IPS-18c (cell line): ENCODE results near the gene ID2.

ENCODE experiments used
- H3K4me3 ChIP-seq: 2 replicates; pipeline ENCODE4 v1.7.0; 2013; ENCODE audit warnings: low read depth, mild to moderate bottlenecking, low read length, moderate library complexity; ENCODE audit not compliant: insufficient read depth
- H3K9me3 ChIP-seq: one replicate; pipeline ENCODE4 v1.6.1; 2013; ENCODE audit warnings: mild to moderate bottlenecking, low read length, moderate library complexity; ENCODE audit not compliant: control insufficient read depth, insufficient read depth

ID2 gene

DNA sequence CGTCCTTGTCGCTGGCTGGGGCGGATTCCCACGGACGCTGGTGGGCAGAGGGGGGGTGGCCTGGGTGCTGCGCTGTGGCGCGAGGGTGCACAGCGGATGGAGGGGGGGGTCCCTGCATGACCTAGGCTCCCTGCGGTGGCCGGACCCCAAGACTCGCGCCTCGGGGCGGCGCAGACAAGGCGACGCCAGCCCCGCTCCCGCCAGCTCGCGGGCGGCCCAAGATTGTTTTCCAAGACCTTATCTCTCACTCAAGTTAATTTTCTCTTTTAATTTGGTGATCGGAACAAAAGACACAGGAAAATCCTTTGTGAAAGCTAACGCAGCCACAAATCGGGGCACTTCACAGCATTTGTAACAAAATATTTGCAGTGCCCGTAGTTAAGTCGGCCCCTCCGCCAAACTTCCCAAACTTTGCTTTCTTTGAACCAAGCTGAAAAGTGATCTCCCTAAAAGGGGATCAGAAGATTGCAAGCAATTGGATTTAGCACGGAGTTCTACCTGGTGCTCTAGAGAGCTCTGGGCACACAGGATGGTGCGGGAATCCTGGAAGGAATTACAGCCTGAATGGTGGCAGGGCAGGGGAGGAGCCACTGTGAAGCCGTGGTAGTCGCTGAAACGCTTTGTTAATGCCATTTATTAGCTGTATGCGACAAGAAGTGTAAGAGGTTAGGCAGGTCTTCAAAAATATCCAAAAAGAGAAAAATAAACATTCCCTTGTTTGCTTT lies 4.8 kb upstream of the ID2 start:
- peak overlapping the region; percentile 57 for H3K4me3 ChIP-seq
- H3K9me3 ChIP-seq: peaks cover 4% of the 10 kb centered on the region

DNA sequence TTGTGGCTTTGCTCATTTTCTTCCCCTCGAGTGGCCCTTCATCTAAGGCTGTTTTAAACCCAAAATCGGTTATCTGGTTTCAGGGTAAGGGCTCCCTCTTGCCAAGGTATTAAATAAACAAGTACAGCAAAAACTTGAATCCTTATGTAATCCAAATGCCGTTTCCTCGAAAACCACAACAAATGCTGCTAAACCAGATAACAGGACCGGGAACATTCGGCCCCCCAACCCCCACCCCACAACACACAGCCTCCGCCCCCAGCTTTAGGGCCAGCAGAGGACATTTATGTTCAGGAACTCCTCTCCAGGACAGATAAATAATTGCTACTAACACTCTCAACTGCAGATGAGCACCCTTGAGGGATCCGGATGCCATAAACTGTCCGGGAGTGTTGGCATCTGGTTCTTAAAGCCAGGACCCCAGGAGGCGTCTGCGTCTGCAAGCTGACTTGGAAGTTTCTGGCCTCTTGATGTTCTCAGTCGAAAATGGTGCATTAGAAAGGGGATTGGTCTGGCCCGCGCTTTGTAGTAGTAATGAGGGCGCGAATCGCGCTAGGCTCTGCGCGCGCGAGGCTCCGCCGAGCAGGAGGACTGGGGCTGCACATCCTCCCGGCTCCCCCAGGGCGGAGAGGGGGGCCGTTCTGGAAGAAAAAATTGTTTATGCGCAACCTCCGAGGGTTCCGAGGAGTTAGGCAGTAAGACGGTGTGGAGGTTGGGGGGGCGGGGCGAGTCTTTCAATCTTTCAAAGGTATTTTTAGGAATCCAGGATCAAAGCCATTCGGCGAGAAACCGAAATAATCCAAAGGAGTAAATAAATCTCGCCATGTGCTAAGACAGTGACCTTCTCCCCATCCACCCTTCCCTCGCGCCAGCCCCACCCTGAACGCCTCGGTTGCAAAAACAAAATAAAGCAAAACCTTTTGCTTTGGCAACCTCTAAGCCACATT lies 3.9 kb upstream of the ID2 start:
- peaks cover 4% of the 10 kb centered on the region for H3K9me3 ChIP-seq
- peak overlapping the region; percentile 57 for H3K4me3 ChIP-seq

GRCh38 chr2:8678731-8679566 lies 2.9 kb upstream of the ID2 start:
- H3K4me3 ChIP-seq: peak overlapping the region; percentile 58
- H3K9me3 ChIP-seq: peaks cover 4% of the 10 kb centered on the region

DNA sequence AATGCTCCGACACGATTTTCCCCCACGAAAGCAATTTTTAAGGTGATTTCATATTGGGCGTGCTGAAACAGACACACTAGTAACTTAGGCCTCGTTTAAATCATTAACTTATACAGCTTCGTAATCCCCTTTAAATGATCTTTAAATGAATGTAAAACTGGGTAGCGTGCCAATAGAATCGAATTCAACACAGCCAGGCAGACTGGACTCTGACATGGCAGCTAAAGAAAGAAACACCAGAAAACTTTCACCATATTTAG lies 2.4 kb upstream of the ID2 start:
- Histone ChIP-seq H3K4me3 (peak overlapping the region; percentile 58), H3K9me3 (peaks cover 4% of the 10 kb centered on the region)

DNA sequence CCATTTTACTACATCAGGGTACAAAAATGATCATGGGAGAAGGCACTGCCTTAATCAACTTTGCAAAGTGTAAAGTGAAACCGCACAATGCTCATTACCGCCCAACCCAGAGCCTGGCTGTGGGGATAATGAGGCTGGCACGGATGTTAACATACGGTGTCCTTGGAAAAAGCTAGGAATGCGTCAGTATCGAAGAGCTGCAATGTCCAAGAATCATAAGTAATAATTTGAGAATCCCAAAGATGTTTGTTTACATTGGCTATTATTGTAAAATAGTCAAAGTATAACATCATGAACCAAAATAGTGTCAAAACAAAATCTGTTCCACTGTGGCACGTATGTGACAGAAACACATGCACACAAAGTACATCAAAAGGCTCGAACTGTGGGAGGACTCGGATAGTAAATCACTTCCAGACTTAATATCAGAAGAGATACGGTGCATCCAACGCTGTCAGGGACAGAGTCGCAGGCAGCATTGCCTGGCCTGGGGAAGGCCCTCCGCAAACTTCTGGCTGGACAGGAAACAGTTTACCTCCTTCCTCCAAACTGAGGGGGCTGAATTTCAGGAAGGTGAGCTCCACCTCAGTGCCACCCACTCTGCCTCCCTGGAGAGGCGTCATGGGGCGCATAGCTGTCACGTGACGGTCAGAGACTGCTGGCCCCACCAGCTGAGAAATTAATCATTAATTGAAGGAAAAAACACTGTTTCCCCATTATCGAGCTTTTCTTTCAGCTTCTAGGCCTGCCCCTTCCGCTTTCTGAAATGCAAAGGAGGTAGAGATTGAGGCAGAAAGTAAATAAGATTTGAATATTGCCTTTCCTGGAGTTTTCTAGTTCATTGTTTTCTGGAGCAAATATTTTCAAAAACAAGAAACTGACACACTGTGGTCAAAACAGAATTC lies 1.8 kb upstream of the ID2 start:
- peak overlapping the region; percentile 58; the same call in 1 of the 2 replicates for H3K4me3 ChIP-seq
- peaks cover under 1% of the 10 kb centered on the region for H3K9me3 ChIP-seq

DNA sequence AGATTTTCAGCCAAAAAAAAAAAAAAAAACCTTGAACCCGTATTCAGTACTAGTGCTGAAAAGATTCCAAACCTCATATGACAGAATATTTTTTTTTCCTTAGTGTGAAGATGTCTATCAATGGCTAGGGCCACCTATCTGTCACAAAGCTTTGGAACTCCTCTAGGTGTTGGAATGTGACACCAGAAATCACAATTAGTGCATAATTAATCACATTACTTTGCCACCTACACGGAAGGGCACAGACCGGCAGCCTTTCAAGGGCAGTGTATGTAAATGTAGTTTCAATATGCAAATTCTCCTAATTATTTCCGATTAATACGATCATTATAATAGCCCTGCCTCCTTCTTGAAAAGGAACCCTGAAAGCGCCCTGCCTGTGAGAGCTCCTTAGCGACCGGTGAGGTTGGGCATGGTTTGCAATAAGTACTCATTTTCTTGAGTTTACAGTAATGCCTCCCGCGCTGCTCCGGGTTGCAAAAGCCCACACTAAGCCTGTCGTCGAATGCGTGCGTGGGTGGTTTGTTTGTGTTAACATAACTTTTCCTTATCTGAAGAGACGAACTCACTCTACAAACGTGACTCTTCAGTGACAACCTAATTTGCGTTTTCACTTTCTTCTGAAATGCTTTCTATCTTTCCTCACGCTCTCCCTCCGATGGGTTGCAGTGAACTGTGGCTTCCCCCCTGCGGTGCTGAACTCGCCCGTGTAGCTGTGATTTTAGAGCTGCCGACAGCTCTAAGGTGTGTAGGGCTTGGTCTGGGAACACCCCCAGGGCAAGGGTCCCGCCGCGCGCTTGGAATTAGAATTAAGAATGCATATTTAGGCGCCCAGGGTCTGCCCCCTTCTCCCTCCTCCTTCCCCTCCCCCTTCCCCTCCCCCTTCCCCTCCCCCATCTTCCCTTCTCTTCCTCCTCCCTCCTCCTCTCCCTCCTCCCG lies 765 bp upstream of the ID2 start:
- Histone ChIP-seq H3K4me3 (peak overlapping the region; percentile 60), H3K9me3 (no peaks in the 10 kb centered on the region)

GRCh38 chr2:8682719-8683667 lies 1.1 kb downstream of the ID2 start:
- peak overlapping the region; percentile 90 for H3K4me3 ChIP-seq
- H3K9me3 ChIP-seq: no peaks in the 10 kb centered on the region

- Histone ChIP-seq H3K4me3 (peak overlapping the region; percentile 66; the same call in 1 of the 2 replicates), H3K9me3 (no peaks in the 10 kb centered on the region)
These were observed 2.7 kb downstream of the ID2 start for GRCh38 chr2:8684540-8684877.

DNA sequence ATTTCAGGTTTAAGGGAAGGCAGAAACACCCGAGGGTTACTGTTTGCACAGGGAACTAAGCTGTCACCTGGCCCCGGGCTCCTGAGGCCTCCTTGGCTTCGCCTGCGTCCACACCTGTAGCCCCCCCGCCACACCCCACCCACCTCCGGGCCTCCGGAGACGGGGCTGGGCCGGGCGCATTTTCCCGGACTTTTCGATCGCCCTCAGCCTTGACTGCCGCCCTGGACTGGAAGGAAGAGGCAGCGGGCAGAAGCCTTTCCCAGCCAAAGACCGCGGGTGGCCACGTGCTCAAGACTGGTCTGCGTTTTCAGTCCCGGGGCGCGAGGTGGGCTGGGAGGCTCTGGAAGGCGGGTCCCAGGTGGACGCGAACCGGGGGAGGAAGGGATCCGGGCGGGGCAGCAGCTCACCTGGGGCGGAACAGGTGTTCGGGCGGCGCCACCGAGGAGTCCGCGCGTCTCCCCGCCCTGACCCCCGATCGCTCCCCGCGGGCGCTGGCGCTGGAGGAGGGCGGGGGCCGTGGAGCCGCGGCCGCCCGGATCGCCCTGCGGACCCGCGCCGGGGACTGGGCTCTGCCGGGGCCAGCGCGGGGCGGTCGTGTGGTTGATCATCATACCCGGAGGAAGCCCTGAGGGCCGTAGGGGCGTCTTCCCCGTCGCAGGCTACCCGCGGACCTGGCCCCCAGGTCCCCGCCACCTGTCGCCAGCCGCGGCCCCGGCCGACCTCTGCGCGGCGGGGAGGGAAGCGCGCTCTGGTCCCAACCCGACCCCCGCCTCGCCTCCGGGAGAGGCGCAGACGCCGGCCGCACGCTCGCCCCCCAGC lies 3.2 kb downstream of the ID2 start:
- Histone ChIP-seq H3K9me3 (no peaks in the 10 kb centered on the region), H3K4me3 (peak overlapping the region; percentile 66)

- peak overlapping the region; percentile 66; the same call in 1 of the 2 replicates for H3K4me3 ChIP-seq
These were observed 4.0 kb downstream of the ID2 start for GRCh38 chr2:8685697-8686358.

GRCh38 chr2:8691859-8692437 lies 10.1 kb downstream of the ID2 start:
- Histone ChIP-seq H3K4me3 (no peak overlapping the region), H3K9me3 (no peaks in the 10 kb centered on the region)

More at GRCh38 chr2:8685697-8686358, 4.0 kb downstream of the ID2 start:
- H3K9me3 ChIP-seq: no peaks in the 10 kb centered on the region

- Histone ChIP-seq H3K9me3 (no peaks in the 10 kb centered on the region), H3K4me3 (no peak overlapping the region)
These were observed 10.9 kb downstream of the ID2 start for GRCh38 chr2:8692783-8693156.

DNA sequence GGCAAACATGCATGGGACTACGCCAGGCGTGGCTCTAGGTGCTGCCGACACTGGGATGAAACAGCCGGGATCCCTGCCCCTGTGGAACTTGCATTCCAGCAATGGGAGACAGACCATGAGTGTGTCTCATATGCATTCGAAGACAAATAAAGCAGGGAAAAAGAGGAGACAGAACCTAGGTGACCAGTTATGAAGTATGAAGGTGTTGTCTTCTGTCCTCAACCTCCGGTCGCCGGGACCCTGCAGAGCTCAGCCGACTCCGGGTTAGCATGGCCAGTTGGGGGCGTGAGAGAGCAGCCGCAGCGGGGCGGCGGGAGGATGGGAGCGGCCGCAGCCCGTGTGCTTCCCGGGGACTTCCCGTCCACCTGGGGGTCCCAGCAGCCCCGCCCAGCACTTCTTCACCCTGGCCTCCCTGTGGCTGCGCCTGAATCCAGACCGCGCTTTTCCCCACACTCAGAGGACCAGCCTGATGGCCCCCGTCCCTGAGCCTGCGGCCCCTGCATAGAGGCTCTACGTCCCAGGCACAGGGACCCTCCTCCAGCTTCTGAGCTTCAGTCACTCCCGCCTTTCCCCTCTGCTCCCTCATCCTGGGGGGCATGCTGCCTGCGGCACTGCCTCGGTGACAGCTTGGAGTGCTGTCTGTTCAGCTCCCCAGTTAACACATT lies 11.4 kb downstream of the ID2 start:
- Histone ChIP-seq H3K9me3 (no peaks in the 10 kb centered on the region), H3K4me3 (peak overlapping the region; percentile 5; the same call in 1 of the 2 replicates)
